Bone marrow (tissue), 2 donors: ENCODE data around the gene KIRREL2.
"Not testable (repeated sequence)": the region's sequence is repeated elsewhere in the genome, so short reads cannot be mapped to it uniquely, and the experiment has no call there.

Experiments
- DNase-seq, 2 donors: peaks; one replicate each; lab custom pipeline; 2025; lab: John Stamatoyannopoulos, UW

Gene KIRREL2

GRCh38 chr19:35856546-35857149 is at the start of gene KIRREL2:
Gene KIRREL2, plus strand, starts transcription at chr19:35856911. Its CDS starts 209 bp downstream, at chr19:35857120.
- peak in 1 of 2 donors; percentile 20 for DNase-seq

GRCh38 chr19:35807633-35808032 is 49.1 kb upstream of the KIRREL2 start:
- no peak for DNase-seq

GRCh38 chr19:35811317-35812219 is 45.1 kb upstream of the KIRREL2 start:
- no peak for DNase-seq

GRCh38 chr19:35812220-35813042 is 44.3 kb upstream of the KIRREL2 start, which contains the start of gene PRODH2:
Gene PRODH2, minus strand, starts transcription at chr19:35812845. Its CDS starts 40 bp downstream, at chr19:35812805.
- no peak for DNase-seq

- no peak for DNase-seq
Measured at GRCh38 chr19:35813043-35813890, 43.4 kb upstream of the KIRREL2 start.

- DNase-seq: no peak
Measured at GRCh38 chr19:35816262-35816661, 40.4 kb upstream of the KIRREL2 start.

GRCh38 chr19:35816846-35817245 is 39.9 kb upstream of the KIRREL2 start:
- no peak for DNase-seq

- DNase-seq: no peak
Measured at GRCh38 chr19:35818445-35818844, 38.3 kb upstream of the KIRREL2 start.

- no peak for DNase-seq
Measured at GRCh38 chr19:35822579-35822978, 34.1 kb upstream of the KIRREL2 start.

GRCh38 chr19:35824150-35824549 is 32.6 kb upstream of the KIRREL2 start:
- DNase-seq: no peak

GRCh38 chr19:35828692-35829301 is 27.9 kb upstream of the KIRREL2 start:
- no peak for DNase-seq

GRCh38 chr19:35830986-35831385 is 25.7 kb upstream of the KIRREL2 start:
- no peak for DNase-seq

- DNase-seq: no peak
Measured at GRCh38 chr19:35832054-35832453, 24.7 kb upstream of the KIRREL2 start.

GRCh38 chr19:35833972-35834371 is 22.7 kb upstream of the KIRREL2 start:
- no peak for DNase-seq

GRCh38 chr19:35836096-35836495 is 20.6 kb upstream of the KIRREL2 start:
- DNase-seq: not testable (repeated sequence)

- DNase-seq: no peak
Measured at GRCh38 chr19:35841961-35842595, 14.6 kb upstream of the KIRREL2 start.

GRCh38 chr19:35842666-35843272 is 13.9 kb upstream of the KIRREL2 start:
- DNase-seq: no peak

GRCh38 chr19:35843676-35844481 is 12.8 kb upstream of the KIRREL2 start:
- DNase-seq: no peak
